ENCODE measurements around the gene ADH1A. TPM values are rescaled to one million over a fixed set of nuclear protein-coding genes. Genes with fewer than 3 reads are reported as not detected.
"Not testable (repeated sequence)": the region's sequence is repeated elsewhere in the genome, so short reads cannot be mapped to it uniquely, and the experiment has no call there.

The ADH1A gene
- total RNA-seq, 1 experiment from 2014 or later = 0.21 TPM

DNA sequence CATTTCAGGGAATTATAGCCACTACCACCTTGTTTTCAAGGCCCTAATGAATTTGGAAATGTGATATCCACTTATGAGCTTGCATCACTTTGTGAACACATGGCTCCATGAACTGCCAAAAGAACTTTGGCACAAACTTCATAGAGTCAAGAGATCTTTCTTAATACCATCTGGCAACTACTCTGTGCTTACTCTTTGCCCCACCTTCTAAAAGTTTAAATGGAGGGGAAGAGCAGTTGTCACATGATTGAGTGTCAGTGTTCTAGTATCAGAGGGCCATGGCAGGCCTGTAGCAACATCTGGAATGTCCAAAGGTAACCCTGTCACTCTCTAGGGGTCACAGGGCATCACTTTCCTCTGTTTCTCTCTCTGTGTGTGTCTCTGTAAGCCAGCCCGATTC, 33.0 kb upstream of the ADH1A start:
- H3K36me3 Mint-ChIP-seq (ENCODE audit: insufficient read depth, unreplicated experiment) = peaks cover 16% of the 10 kb centered on the region
- peak overlapping the region; percentile 96 for H3K27ac Mint-ChIP-seq (ENCODE audit: low read depth, unreplicated experiment)
- H3K4me3 Mint-ChIP-seq (ENCODE audit: unreplicated experiment) = peak overlapping the region; percentile 28
- intact Hi-C loops (cut with micrococcal nuclease) = no loop called here
- TF ChIP-seq, protein P1, sequence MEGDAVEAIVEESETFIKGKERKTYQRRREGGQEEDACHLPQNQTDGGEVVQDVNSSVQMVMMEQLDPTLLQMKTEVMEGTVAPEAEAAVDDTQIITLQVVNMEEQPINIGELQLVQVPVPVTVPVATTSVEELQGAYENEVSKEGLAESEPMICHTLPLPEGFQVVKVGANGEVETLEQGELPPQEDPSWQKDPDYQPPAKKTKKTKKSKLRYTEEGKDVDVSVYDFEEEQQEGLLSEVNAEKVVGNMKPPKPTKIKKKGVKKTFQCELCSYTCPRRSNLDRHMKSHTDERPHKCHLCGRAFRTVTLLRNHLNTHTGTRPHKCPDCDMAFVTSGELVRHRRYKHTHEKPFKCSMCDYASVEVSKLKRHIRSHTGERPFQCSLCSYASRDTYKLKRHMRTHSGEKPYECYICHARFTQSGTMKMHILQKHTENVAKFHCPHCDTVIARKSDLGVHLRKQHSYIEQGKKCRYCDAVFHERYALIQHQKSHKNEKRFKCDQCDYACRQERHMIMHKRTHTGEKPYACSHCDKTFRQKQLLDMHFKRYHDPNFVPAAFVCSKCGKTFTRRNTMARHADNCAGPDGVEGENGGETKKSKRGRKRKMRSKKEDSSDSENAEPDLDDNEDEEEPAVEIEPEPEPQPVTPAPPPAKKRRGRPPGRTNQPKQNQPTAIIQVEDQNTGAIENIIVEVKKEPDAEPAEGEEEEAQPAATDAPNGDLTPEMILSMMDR (IDR thresholded peaks at IDR 0.05; ENCODE audit: unreplicated experiment) = no peak
- peaks cover 29% of the 10 kb centered on the region for H3K4me1 Mint-ChIP-seq (ENCODE audit: insufficient read depth, unreplicated experiment)
- BruUV-seq (replicated peaks) = no TSS peak
- DNase-seq (ENCODE audit: unreplicated experiment) = peak; percentile 86
- no peaks in the 10 kb centered on the region for H3K27me3 Mint-ChIP-seq (ENCODE audit: insufficient read depth, unreplicated experiment)
- ChIA-PET CTCF (interaction anchor here (1.2 to 1.9 kb wide), 2 partner anchors 81 to 139 kb away, joined by 5 to 8 read pairs; no protein-coding TSS in a partner anchor), POLR2A (interaction anchor here (0.9 to 5.3 kb wide), 9 partner anchors 9 to 233 kb away, joined by 3 to 30 read pairs (median 6); no protein-coding TSS in a partner anchor)
- peaks cover 7% of the 10 kb centered on the region for H3K9me3 Mint-ChIP-seq (ENCODE audit: unreplicated experiment)

DNA sequence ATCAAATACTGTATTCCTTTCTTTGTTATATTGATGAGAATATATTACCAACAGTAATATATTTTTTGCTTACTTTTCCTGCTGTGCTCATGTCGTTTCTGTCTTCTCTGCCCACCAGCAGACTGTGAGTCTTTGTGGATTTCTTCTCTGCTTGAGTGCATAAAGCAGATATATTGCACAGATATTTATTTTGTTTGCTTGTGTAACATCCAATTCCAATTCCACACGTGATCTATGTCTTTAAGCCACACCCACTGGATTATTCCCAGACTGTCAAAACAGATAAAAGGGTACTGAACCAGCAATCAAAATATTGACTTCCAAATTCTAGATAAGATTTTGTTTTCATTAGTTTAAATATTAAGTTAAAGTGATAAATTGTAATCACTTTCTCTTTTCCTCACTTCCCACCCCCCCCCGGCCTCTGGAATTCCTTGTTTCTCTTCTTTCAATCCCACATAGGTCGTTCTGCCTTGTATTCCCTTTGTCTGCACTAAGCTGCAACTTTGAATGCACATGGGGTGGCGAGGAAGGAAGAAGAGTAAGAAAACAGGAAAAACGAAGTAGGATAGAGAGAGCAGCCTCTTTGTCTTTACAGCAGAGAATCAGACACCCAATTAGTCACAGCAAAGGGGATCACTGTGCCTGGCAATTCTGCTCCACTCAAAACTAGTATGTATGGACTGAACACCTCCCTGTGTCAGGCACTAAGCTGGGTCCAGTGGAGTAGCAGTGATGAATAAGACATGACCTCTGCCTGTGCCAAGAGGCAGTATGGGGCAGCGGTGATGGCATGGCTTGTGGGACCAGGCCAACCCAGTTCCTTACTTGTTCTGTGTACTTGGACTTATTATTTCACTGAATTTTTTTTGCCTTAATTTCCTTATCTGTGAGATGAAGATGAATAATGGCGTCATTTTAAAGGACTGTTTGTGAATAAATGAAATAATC, 30.7 kb upstream of the ADH1A start, which contains the start of gene ADH1B:
ADH1B (minus strand) TSS at position 161 of the 951 bp plus-strand sequence; CDS start at position 91, 70 bp downstream.
- TF ChIP-seq, protein P1 (IDR thresholded peaks at IDR 0.05; ENCODE audit: unreplicated experiment) = no peak
- Mint-ChIP-seq H3K27ac (ENCODE audit: low read depth, unreplicated experiment) (peak within 1 kb of the TSS; percentile 96), H3K4me1 (ENCODE audit: insufficient read depth, unreplicated experiment) (peaks cover 29% of the 10 kb centered on the region), H3K9me3 (ENCODE audit: unreplicated experiment) (peaks cover 7% of the 10 kb centered on the region), H3K4me3 (ENCODE audit: unreplicated experiment) (peak within 1 kb of the TSS; percentile 76), H3K27me3 (ENCODE audit: insufficient read depth, unreplicated experiment) (no peaks in the 10 kb centered on the region), H3K36me3 (ENCODE audit: insufficient read depth, unreplicated experiment) (peaks cover 36% of the 10 kb centered on the region)
- POLR2A ChIA-PET = interaction anchor here (0.6 to 5.3 kb wide), 3 partner anchors 11 to 236 kb away, joined by 3 to 30 read pairs (median 3); no protein-coding TSS in a partner anchor
- CTCF ChIA-PET = interaction anchor here (0.8 to 1.6 kb wide), 2 partner anchors 20 to 119 kb away, joined by 3 to 4 read pairs; no protein-coding TSS in a partner anchor
- BruUV-seq (replicated peaks) = no TSS peak
- no peak for DNase-seq (ENCODE audit: unreplicated experiment)
- intact Hi-C loops (cut with micrococcal nuclease) = no loop called here

DNA sequence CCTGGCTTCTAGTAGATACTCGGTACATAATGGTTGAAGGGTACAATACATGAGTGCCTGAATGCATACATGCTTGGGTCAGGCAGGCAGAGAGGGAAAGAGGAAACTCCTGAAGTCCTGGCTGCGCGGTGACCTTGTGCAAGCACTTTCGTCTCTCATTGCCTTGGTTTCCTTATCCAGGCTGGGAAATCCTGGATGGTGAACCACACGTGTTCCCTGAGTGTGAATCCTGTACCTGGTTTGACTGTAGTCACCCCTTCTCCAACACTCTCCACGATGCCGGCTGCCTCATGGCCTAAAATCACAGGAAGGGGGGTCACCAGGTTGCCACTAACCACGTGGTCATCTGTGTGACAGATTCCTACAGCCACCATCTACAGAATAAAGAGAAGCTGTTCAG, 27.0 kb upstream of the ADH1A start:
- intact Hi-C loops (cut with micrococcal nuclease); BruUV-seq (replicated peaks); H3K27me3 Mint-ChIP-seq (ENCODE audit: insufficient read depth, unreplicated experiment); DNase-seq (ENCODE audit: unreplicated experiment); H3K9me3 Mint-ChIP-seq (ENCODE audit: unreplicated experiment); H3K4me1 Mint-ChIP-seq (ENCODE audit: insufficient read depth, unreplicated experiment): not testable (repeated sequence)
- POLR2A ChIA-PET = interaction anchor here (0.7 kb wide), 1 partner anchor 8 kb away, joined by 6 read pairs; no protein-coding TSS in a partner anchor
- CTCF ChIA-PET = interaction anchor here (0.9 kb wide), 1 partner anchor 200 kb away, joined by 3 read pairs; no protein-coding TSS in a partner anchor
- H3K4me3 Mint-ChIP-seq (ENCODE audit: unreplicated experiment) = peak overlapping the region; percentile 25
- peaks cover 74% of the 10 kb centered on the region for H3K36me3 Mint-ChIP-seq (ENCODE audit: insufficient read depth, unreplicated experiment)
- peak overlapping the region; percentile 42 for H3K27ac Mint-ChIP-seq (ENCODE audit: low read depth, unreplicated experiment)

DNA sequence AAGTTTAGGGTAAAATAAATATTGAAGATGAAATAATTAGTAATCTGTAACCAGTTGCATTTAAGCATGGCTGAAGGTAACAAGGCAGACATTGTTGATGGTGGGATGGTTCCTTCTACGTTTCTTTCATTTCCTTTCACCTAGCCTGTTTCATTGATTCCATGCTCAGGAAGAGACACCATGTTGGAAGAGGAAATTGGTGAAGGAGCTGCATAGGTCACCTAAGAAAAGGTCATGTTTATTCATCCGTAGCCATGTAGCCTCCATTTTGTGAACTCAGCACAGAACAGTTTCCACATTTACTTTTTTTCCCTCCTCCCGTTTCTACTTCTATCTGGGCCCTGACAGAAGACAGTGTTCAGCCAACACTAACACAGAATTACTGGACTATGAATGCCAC, 26.6 kb upstream of the ADH1A start:
- CTCF ChIA-PET = no interaction called here
- intact Hi-C loops (cut with micrococcal nuclease) = no loop called here
- peak overlapping the region; percentile 25 for H3K4me3 Mint-ChIP-seq (ENCODE audit: unreplicated experiment)
- no peaks in the 10 kb centered on the region for H3K9me3 Mint-ChIP-seq (ENCODE audit: unreplicated experiment)
- POLR2A ChIA-PET = no interaction called here
- BruUV-seq (replicated peaks) = no TSS peak
- TF ChIP-seq, protein P1 (IDR thresholded peaks at IDR 0.05; ENCODE audit: unreplicated experiment) = no peak
- H3K27ac Mint-ChIP-seq (ENCODE audit: low read depth, unreplicated experiment) = peak overlapping the region; percentile 42
- H3K27me3 Mint-ChIP-seq (ENCODE audit: insufficient read depth, unreplicated experiment) = no peaks in the 10 kb centered on the region
- no peaks in the 10 kb centered on the region for H3K4me1 Mint-ChIP-seq (ENCODE audit: insufficient read depth, unreplicated experiment)
- H3K36me3 Mint-ChIP-seq (ENCODE audit: insufficient read depth, unreplicated experiment) = peaks cover 78% of the 10 kb centered on the region
- no peak for DNase-seq (ENCODE audit: unreplicated experiment)
